HG03521 (cell line): ENCODE results near the gene DRP2.
"Not testable (repeated sequence)": the region's sequence is repeated elsewhere in the genome, so short reads cannot be mapped to it uniquely, and the experiment has no call there.

Experiments
- ATAC-seq: cut with Tn5 transposase; IDR thresholded peaks from one replicate; pipeline ENCODE4 v1.9.1; 2021; ENCODE audit warnings: mild to moderate bottlenecking, moderate library complexity; ENCODE audit not compliant: unreplicated experiment

The DRP2 gene

GRCh38 chrX:101219116-101219863 lies at the start of gene DRP2:
Gene DRP2 (plus strand): TSS chrX:101219786. CDS start chrX:101231648, 11,862 bp downstream.
- no peak for ATAC-seq

- no peak for ATAC-seq
Measured at GRCh38 chrX:101171883-101172400, 47.6 kb upstream of the DRP2 start.

GRCh38 chrX:101176439-101176838 lies 43.1 kb upstream of the DRP2 start:
- no peak for ATAC-seq

GRCh38 chrX:101184876-101185275 lies 34.7 kb upstream of the DRP2 start:
- not testable (repeated sequence) for ATAC-seq

GRCh38 chrX:101187961-101188360 lies 31.6 kb upstream of the DRP2 start:
- not testable (repeated sequence) for ATAC-seq

- no peak for ATAC-seq
Measured at GRCh38 chrX:101190736-101191135, 28.9 kb upstream of the DRP2 start.

- no peak for ATAC-seq
Measured at GRCh38 chrX:101191217-101191750, 28.3 kb upstream of the DRP2 start.

GRCh38 chrX:101195442-101196173 lies 24.0 kb upstream of the DRP2 start:
- no peak for ATAC-seq

GRCh38 chrX:101203761-101204351 lies 15.7 kb upstream of the DRP2 start:
- no peak for ATAC-seq

- peak; percentile 61 for ATAC-seq
Measured at GRCh38 chrX:101206471-101206870, 13.1 kb upstream of the DRP2 start.

- ATAC-seq, result peak; percentile 44
Measured at GRCh38 chrX:101208152-101208905, 11.3 kb upstream of the DRP2 start.

GRCh38 chrX:101210630-101211029 lies 9.0 kb upstream of the DRP2 start:
- ATAC-seq, result no peak

GRCh38 chrX:101217689-101218088 lies 1.9 kb upstream of the DRP2 start:
- no peak for ATAC-seq

- no peak for ATAC-seq
Measured at GRCh38 chrX:101219864-101220346, 319 bp downstream of the DRP2 start.

- ATAC-seq, result no peak
Measured at GRCh38 chrX:101220662-101221260, 1.2 kb downstream of the DRP2 start.

GRCh38 chrX:101223226-101223625 lies 3.6 kb downstream of the DRP2 start:
- ATAC-seq, result no peak

- ATAC-seq, result no peak
Measured at GRCh38 chrX:101229170-101229569, 9.6 kb downstream of the DRP2 start.

- no peak for ATAC-seq
Measured at GRCh38 chrX:101230636-101231035, 11.1 kb downstream of the DRP2 start.

- ATAC-seq, result no peak
Measured at GRCh38 chrX:101231080-101231479, 11.5 kb downstream of the DRP2 start.

- ATAC-seq, result no peak
Measured at GRCh38 chrX:101232316-101232715, 12.7 kb downstream of the DRP2 start.
